B cell (primary cell): Measurements from ENCODE around the gene UBR3.
"Not testable (repeated sequence)": the region's sequence is repeated elsewhere in the genome, so short reads cannot be mapped to it uniquely, and the experiment has no call there.

Experiments
- EZH2 ChIP-seq: IDR thresholded peaks from 2 replicates; pipeline ENCODE4 v1.6.1; 2012; ENCODE audit warnings: borderline replicate concordance, low read depth, mild to moderate bottlenecking, moderate library complexity, low read length; ENCODE audit not compliant: insufficient read depth, poor library complexity, severe bottlenecking
- TF ChIP-seq, protein P1 (sequence below): fragments of 200-600 bp; IDR thresholded peaks from one replicate; pipeline ENCODE4 v1.8.0; 2022; ENCODE audit warnings: antibody characterized with exemption, mild to moderate bottlenecking

DNA sequence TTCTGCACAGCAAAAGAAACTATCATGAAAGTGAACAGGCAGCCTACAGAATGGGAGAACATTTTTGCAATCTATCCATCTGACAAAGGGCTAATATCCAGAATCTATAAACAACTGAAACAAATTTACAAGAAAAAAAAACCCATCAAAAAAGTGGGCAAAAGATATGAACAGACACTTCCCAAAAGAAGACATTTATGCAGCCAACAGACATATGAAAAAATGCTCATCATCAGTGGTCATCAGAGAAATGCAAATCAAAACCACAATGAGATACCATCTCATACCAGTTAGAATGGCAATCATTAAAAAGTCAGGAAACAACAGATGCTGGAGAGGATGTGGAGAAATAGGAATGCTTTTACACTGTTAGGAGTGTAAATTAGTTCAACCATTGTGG is 10.3 kb upstream of the UBR3 start:
- TF ChIP-seq, protein P1, sequence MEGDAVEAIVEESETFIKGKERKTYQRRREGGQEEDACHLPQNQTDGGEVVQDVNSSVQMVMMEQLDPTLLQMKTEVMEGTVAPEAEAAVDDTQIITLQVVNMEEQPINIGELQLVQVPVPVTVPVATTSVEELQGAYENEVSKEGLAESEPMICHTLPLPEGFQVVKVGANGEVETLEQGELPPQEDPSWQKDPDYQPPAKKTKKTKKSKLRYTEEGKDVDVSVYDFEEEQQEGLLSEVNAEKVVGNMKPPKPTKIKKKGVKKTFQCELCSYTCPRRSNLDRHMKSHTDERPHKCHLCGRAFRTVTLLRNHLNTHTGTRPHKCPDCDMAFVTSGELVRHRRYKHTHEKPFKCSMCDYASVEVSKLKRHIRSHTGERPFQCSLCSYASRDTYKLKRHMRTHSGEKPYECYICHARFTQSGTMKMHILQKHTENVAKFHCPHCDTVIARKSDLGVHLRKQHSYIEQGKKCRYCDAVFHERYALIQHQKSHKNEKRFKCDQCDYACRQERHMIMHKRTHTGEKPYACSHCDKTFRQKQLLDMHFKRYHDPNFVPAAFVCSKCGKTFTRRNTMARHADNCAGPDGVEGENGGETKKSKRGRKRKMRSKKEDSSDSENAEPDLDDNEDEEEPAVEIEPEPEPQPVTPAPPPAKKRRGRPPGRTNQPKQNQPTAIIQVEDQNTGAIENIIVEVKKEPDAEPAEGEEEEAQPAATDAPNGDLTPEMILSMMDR: not testable (repeated sequence)
- not testable (repeated sequence) for TF ChIP-seq EZH2
